HCT116 (cell line): ENCODE data around the gene TLR9.

Source experiments
- CTCF ChIP-seq, 3 experiments: fragments of 200-600 bp in 1 of 3; sonication (generic) in 1 of 3; IDR thresholded peaks in 2 of 3; conservative IDR thresholded peaks in 1 of 3; 2 replicates each; pipeline ENCODE4 v1.5.1; 2012 to 2017; ENCODE audit warnings: low read depth in 2 of 3, low read length in 2 of 3, antibody characterized with exemption in 1 of 3, borderline replicate concordance in 1 of 3, control low read depth in 1 of 3, mild to moderate bottlenecking in 1 of 3, mixed read lengths in 1 of 3, mixed run types in 1 of 3, moderate library complexity in 1 of 3; ENCODE audit not compliant: insufficient read depth in 1 of 3
- ELF1 ChIP-seq: IDR thresholded peaks from 2 replicates; pipeline ENCODE4 v1.6.1; 2012; ENCODE audit warnings: low read depth, borderline replicate concordance
- EZH2phosphoT487 ChIP-seq: fragments of 200-600 bp; IDR thresholded peaks from 2 replicates; pipeline ENCODE4 v1.6.1; 2018; ENCODE audit warnings: antibody characterized with exemption, borderline replicate concordance
- POLR2A ChIP-seq: IDR thresholded peaks from 2 replicates; pipeline ENCODE4 v1.7.0; 2011; ENCODE audit warnings: borderline replicate concordance; ENCODE audit not compliant: insufficient read depth, insufficient read length; ENCODE audit errors: extremely low read depth
- POLR2AphosphoS5 ChIP-seq: IDR thresholded peaks from 2 replicates; pipeline ENCODE4 v1.6.1; 2011; ENCODE audit warnings: mild to moderate bottlenecking, low read depth, low read length, moderate library complexity
- RAD21 ChIP-seq: IDR thresholded peaks from 2 replicates; pipeline ENCODE4 v1.6.1; 2012; ENCODE audit warnings: low read depth, mild to moderate bottlenecking
- ZNF274 ChIP-seq: fragments of 200-500 bp; sonication (Bioruptor generic); IDR thresholded peaks from 2 replicates; pipeline ENCODE4 v1.6.1; 2014; ENCODE audit warnings: mild to moderate bottlenecking, low read depth, low read length, inconsistent platforms

DNA sequence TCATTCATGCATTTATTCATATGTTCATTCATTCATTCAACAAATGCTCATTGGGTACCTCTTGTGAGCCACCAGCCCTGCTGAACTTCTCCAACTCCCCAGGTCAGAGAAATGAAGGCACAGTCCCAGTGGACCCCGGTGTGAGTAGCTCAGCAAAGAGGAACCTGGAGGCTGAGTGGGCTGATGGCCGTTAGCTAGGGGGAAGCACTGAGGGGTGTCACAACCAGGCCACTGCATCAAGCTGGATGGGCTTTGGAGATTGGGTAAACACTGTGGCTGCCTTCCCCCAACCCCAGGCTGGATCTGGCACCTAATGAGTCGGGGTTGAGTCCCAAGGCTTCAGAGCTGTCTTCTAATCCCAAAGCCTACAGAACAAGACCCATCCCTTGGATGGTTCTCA, 39.6 kb downstream of the TLR9 start:
- no peak for TF ChIP-seq RAD21
- TF ChIP-seq CTCF (IDR thresholded peaks at IDR 0.05 in 2 of 3, conservative IDR thresholded peaks at IDR 0.05 in 1 of 3; ENCODE audit: borderline replicate concordance in 1 of 3, insufficient read depth in 1 of 3, low read depth in 2 of 3, low read length in 2 of 3): no peak
- TF ChIP-seq POLR2AphosphoS5: no peak
- TF ChIP-seq POLR2A: no peak
- no peak for TF ChIP-seq ELF1
- no peak for TF ChIP-seq EZH2phosphoT487
- no peak for TF ChIP-seq ZNF274
